ENCODE results near the gene MTARC1. TPM values are rescaled to one million over a fixed set of nuclear protein-coding genes. Genes with fewer than 3 reads are reported as not detected.

The MTARC1 gene
- total RNA-seq, 1 donor from 2014 or later: 28.3 TPM

DNA sequence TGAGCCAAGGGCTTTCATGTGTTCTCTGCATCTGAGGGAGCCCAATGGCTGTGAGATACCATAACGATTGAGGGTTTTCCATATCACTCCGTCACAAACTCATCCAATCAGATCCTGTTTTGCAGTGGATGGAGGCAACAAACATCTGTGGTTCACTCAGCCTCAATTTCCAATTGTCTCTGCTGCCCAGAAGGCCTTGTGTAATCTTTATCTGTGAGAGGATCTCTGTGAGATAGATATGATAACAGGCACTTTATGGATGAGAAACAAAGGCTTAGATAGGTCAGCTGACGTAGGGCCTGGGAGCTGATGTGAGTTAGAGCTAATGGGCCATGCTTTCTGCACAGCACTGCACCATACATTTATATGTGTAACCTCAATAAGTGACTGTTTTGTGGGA, 3.3 kb upstream of the MTARC1 start:
- Mint-ChIP-seq H3K4me1 (peaks cover 19% of the 10 kb centered on the region), H3K4me3 (no peak overlapping the region), H3K27ac (ENCODE audit: unreplicated experiment) (no peak overlapping the region), H3K36me3 (ENCODE audit: low read depth) (no peaks in the 10 kb centered on the region), H3K9me3 (no peaks in the 10 kb centered on the region), H3K27me3 (ENCODE audit: low read depth) (no peaks in the 10 kb centered on the region)
- no peak for DNase-seq (ENCODE audit: low read depth, low spot score)
- no peak for TF ChIP-seq CTCF (conservative IDR thresholded peaks at IDR 0.05)

GRCh38 chr1:220784751-220785150, 2.0 kb upstream of the MTARC1 start:
- peaks cover 8% of the 10 kb centered on the region for H3K36me3 Mint-ChIP-seq (ENCODE audit: low read depth)
- H3K27ac Mint-ChIP-seq (ENCODE audit: unreplicated experiment): no peak overlapping the region
- TF ChIP-seq CTCF (conservative IDR thresholded peaks at IDR 0.05): no peak
- peaks cover 3% of the 10 kb centered on the region for H3K9me3 Mint-ChIP-seq
- no peaks in the 10 kb centered on the region for H3K27me3 Mint-ChIP-seq (ENCODE audit: low read depth)
- DNase-seq (ENCODE audit: low read depth, low spot score): no peak
- H3K4me1 Mint-ChIP-seq: peaks cover 22% of the 10 kb centered on the region
- peak overlapping the region; percentile 88 for H3K4me3 Mint-ChIP-seq

DNA sequence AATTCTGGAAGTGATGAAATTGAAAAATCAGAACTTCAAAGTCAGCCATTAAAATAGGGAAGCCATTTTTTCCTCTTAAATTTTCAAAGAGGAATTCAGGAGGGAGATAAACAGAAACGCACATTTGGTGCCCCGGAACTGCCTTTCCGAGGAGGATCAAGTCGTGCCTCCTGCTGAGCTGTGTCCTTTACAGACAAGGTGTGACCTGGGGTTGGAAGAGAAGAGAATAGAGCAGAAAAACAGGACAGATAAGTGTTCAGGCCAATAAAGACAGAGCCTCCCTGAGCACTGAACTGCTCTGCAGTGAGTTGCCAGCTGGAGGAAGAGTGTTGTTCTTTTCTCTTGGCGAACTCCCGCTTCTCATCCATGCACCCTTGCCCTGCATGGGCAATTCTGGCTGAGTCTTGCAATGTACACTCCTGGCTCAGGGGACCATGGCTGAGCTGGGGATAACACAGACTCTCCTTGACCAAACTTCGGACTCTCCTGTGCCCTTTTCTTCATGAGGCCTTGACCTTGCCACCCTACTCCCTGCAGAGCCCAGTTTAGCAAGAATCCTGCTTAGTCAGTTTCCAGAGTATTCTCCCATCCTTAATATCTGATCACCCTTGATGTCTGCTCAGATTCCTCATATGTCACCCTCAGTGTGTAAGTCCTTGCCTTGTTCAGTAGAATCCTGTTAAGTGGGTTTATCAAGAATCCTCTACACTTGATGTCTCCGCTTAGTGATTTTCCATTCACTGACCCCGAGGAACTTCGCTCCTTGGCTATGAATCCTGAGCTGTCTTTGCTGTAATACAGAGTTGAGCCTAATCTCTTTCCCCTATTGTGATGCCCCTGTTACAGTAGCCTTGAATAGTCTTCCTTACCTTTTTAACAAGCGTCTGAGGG, 1.3 kb upstream of the MTARC1 start:
- no peak for DNase-seq (ENCODE audit: low read depth, low spot score)
- TF ChIP-seq CTCF (conservative IDR thresholded peaks at IDR 0.05): no peak
- Mint-ChIP-seq H3K9me3 (peaks cover 3% of the 10 kb centered on the region), H3K4me3 (peak overlapping the region; percentile 88), H3K27ac (ENCODE audit: unreplicated experiment) (no peak overlapping the region), H3K4me1 (peaks cover 22% of the 10 kb centered on the region), H3K36me3 (ENCODE audit: low read depth) (peaks cover 8% of the 10 kb centered on the region), H3K27me3 (ENCODE audit: low read depth) (no peaks in the 10 kb centered on the region)

- Mint-ChIP-seq H3K4me3 (peak overlapping the region; percentile 88), H3K4me1 (peaks cover 22% of the 10 kb centered on the region), H3K27ac (ENCODE audit: unreplicated experiment) (peak overlapping the region; percentile 62), H3K27me3 (ENCODE audit: low read depth) (no peaks in the 10 kb centered on the region), H3K9me3 (peaks cover 3% of the 10 kb centered on the region), H3K36me3 (ENCODE audit: low read depth) (peaks cover 8% of the 10 kb centered on the region)
- DNase-seq (ENCODE audit: low read depth, low spot score): no peak
- no peak for TF ChIP-seq CTCF (conservative IDR thresholded peaks at IDR 0.05)
Observed at GRCh38 chr1:220786057-220786336, 716 bp upstream of the MTARC1 start.

GRCh38 chr1:220787069-220787619, 431 bp downstream of the MTARC1 start:
- Mint-ChIP-seq H3K4me3 (peak overlapping the region; percentile 91), H3K9me3 (peaks cover 3% of the 10 kb centered on the region), H3K27me3 (ENCODE audit: low read depth) (no peaks in the 10 kb centered on the region), H3K36me3 (ENCODE audit: low read depth) (peaks cover 8% of the 10 kb centered on the region), H3K27ac (ENCODE audit: unreplicated experiment) (peak overlapping the region; percentile 90), H3K4me1 (peaks cover 22% of the 10 kb centered on the region)
- no peak for TF ChIP-seq CTCF (conservative IDR thresholded peaks at IDR 0.05)
- DNase-seq (ENCODE audit: low read depth, low spot score): no peak

All from neural crest cell (in vitro differentiated cells).